Ramos (cell line): ENCODE data around the gene HAPLN3.

Source experiments
- in situ Hi-C: fragments of 300-500 bp; cut with MboI; formaldehyde crosslinking; loops from one replicate; pipeline ENCODE4 v1.14.3; 2022; ENCODE audit warnings: low sequenced_read_pairs; ENCODE audit not compliant: unreplicated experiment

Gene HAPLN3

DNA sequence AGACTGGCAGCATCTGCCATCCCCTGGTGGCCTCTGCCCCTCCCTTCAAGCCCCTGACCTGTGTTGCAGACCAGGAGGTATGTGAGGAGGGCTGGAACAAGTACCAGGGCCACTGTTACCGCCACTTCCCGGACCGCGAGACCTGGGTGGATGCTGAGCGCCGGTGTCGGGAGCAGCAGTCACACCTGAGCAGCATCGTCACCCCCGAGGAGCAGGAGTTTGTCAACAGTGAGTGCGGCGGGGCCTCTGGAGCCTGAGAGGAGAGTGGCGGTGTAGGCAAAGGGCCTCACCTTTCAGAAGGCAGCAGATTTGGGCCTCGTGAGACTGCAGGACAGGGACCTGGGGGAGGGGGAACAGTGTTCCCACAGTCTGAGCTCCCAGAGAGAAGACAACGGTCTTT lies 24.0 kb downstream of the HAPLN3 start:
- in situ Hi-C loops: no loop called here

DNA sequence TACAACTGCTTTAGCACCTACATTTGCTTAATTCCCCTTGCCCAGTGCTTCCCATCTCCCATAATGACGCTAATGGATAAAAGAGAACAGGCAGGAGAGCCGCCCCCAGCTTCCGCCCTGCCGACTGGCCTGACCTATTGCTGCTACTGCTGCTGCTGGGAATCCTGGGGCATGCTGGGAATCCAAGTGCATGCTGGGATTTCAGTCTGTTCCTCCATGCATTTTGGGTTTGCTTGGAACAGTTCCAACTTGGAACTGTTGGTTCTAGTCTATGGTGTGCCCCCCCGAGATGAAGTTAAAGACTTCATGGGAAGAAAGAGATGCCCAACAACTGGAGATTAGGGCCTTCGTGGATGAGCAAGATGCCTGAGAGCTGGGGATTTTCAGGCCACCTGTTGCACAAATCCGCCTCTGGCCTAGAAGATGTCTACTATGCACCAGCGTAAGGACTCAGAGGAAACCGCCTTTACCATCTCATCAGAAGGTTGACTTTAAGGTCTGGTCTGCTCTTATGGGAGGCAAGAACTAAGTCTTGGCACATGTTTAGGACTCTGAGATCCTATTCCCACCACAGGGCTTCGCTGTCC lies 29.0 kb downstream of the HAPLN3 start:
- in situ Hi-C loops: no loop called here

DNA sequence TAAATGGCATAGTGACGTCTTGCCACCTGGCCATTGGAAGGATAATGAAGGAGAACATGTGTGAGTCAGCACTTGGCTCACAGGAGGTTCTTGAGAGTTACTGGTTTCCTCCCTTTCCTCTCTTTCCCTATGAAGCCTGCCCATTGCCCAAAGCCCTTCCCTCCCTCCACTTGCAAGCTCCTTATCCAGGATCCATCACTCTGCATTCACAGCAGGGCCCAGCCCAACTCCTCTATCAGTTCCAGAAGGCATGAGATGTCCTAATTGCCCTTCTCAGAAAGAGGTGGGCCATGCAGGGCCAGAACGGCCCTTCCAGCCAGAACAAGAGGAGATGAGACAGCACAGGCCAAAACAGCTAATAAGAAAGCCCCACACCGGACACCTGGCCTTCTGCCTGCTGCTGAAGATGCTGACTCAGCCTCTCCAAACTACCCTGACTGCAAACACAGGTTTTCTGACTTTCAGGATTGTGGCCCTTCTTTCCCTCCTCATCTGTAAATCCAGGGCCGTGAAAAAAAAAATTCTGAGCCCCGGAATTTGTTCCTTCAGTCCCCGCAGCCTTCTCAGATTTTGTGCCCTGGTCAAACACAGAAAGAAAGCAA lies 29.7 kb downstream of the HAPLN3 start:
- in situ Hi-C loops: no loop called here

DNA sequence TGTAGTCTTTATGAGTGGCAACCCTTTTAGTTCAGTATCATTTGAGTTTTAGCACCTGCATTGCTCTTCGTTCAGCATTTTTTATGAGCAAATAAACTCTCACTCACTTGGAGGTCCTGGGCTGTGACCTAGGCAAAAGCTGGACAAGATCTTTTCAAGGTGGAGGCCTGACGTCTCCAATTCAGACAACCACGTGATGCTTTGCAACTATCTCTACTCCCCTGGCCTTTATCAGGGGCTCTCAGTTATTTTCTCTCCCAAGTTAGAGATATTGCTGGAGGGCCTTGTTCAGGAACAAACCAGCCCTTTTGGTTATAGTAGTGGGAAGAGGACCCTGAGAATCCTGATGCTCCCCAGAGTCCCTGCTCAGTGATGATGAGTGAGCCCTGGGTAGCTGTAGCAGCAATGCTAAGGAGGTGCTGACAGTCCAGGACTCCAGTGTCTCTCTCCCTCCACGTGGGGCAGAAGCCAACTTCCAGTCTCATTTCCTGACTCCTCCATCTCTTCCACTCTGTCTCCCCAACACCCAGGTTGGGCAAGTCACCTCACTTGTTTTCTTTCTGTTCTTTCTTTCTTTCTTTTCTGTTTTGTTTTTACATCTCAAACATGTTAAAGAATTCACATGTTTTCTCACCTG lies 30.4 kb downstream of the HAPLN3 start:
- in situ Hi-C loops: no loop called here

DNA sequence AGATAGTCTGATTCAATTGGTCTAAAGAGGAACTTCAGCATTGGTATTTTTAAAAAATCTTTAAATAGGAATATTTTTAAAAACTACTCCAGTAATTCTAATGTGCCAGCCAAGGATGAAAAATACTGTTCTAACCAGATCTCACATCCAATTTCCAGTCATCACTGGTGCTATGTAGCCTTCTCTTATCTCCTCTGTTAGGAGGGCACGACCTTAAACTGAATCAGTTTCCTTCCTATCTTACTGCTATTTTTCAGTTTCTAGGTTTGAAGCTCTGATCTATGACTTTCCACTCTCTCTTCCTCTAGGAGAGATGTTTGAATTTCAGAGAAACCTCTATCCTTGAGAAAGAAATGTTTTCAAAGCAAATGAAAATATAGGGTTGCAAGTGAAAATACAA lies 31.9 kb downstream of the HAPLN3 start:
- in situ Hi-C loops: no loop called here

DNA sequence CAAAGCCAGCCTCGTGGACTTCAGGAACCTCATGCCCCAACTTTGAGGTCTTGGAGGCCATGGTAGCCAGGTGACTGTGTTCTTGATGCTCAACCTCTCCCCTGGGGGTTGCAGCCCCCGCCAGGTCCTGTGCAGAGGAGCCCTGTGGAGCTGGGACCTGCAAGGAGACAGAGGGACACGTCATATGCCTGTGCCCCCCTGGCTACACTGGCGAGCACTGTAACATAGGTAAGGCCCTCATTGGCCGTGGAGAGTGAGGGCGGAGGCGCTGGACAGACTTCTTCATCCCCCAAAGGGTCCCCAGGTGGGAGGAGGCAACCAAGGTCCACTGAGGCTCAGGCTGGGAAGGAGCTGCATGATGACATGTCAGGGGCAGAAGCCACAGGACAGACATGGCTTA lies 35.1 kb downstream of the HAPLN3 start:
- in situ Hi-C loops: no loop called here

DNA sequence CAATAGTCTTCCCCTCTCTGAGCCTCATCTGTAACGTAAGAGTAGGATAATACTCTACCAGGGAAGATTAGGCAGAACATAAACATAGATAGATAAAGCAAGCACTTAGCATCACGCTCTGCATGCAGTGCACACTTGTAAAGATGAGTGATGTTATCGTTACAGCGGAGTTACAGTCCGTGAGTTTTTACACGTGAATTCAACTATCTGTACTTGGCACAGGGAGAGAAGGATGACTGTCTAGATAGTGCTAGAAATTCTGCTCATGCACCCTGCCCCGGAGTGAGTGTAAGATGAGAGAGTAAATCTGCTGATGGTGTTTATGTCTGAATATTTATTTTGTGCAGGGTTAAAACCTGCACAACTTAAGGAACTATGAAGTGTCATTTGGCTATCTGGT lies 35.8 kb downstream of the HAPLN3 start:
- in situ Hi-C loops: no loop called here

DNA sequence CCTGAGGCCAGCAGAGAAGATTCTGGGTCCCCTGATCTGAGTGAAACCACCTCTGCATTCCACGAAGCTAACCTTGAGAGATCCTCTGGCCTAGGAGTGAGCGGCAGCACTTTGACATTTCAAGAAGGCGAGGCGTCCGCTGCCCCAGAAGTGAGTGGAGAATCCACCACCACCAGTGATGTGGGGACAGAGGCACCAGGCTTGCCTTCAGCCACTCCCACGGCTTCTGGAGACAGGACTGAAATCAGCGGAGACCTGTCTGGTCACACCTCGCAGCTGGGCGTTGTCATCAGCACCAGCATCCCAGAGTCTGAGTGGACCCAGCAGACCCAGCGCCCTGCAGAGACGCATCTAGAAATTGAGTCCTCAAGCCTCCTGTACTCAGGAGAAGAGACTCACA lies 36.4 kb downstream of the HAPLN3 start:
- in situ Hi-C loops: no loop called here

DNA sequence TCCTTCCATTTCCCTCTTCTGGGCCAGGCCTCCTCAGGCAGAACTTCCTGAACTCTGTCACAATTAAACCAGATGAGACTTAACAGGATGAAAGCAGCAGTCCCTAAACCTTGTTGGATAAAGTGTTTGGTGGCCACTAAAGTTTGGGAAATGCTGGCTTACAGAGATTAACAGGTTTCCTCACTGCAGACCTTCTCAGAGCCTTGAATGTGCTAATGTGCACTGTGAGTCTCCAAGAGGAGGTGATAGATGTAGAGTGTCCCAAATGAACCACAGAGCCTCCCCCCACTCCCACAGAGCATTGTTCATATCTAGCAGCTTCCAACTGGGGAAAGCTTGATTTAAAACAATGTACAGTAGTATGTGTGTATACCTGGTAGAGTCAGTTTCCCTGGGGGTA lies 42.9 kb downstream of the HAPLN3 start:
- in situ Hi-C loops: no loop called here

DNA sequence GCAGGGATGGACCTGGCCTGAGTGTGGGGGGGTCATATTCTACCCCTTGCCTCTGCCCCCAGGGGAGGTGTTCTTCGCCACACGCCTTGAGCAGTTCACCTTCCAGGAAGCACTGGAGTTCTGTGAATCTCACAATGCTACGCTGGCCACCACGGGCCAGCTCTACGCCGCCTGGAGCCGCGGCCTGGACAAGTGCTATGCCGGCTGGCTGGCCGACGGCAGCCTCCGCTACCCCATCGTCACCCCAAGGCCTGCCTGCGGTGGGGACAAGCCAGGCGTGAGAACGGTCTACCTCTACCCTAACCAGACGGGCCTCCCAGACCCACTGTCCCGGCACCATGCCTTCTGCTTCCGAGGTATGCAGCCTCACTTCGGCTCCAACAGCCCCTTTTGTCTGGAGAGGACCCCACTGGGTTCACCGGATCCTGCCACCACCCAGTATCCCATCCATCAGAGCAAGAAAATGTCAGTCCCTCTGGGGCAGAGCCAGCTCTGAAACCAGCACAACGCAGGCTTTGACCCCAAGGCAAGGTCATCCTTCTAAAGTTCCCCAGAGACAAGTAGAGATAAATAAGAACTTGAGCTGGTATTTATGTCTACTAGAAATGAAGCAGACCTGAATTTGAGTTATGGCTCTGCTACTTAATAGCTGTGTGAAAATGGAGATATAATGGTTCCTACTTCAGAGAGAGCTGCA lies 45.8 kb downstream of the HAPLN3 start:
- in situ Hi-C loops: no loop called here

DNA sequence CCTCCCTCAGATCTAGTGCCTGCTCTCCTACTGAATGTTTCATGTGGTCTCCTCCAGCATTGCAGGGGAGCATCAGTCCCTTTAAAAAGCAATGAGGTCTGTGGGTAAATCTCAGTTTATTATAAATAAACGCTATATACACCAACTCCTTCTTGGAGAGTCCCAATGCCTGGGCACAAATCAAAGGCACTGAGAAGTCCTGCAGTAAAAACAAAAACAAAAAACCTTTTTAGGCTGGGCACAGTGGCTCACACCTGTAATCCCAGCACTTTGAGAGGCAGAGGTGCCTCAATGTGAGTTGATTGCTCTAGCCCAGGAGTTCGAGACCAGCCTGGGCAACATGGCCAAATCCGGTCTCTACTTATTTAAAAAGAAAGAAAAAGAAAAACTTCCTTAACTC lies 47.1 kb downstream of the HAPLN3 start:
- in situ Hi-C loops: no loop called here

DNA sequence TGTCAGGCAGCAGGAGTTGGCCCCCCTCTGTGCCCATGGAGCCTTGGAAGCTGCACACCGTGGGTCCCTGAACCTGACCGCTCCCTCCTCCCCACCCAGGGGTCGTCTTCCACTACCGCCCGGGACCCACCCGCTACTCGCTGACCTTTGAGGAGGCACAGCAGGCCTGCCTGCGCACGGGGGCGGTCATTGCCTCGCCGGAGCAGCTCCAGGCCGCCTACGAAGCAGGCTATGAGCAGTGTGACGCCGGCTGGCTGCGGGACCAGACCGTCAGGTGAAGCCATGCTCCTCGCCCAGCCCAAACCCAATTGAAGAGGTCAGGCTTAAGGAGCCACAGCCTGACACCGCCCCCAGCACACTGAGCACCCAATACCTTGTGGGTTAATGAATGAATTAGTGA lies 48.2 kb downstream of the HAPLN3 start:
- in situ Hi-C loops: no loop called here

DNA sequence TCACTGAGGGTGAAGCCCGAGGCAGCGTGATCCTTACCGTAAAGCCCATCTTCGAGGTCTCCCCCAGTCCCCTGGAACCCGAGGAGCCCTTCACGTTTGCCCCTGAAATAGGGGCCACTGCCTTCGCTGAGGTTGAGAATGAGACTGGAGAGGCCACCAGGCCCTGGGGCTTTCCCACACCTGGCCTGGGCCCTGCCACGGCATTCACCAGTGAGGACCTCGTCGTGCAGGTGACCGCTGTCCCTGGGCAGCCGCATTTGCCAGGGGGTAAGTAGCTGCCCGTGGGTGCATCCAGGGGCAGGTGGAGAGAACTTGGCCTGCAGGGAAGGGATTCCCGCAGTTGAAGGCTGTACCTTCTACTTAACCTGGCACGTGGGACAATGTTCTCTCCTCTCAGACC lies 49.7 kb downstream of the HAPLN3 start:
- in situ Hi-C loops: no loop called here

DNA sequence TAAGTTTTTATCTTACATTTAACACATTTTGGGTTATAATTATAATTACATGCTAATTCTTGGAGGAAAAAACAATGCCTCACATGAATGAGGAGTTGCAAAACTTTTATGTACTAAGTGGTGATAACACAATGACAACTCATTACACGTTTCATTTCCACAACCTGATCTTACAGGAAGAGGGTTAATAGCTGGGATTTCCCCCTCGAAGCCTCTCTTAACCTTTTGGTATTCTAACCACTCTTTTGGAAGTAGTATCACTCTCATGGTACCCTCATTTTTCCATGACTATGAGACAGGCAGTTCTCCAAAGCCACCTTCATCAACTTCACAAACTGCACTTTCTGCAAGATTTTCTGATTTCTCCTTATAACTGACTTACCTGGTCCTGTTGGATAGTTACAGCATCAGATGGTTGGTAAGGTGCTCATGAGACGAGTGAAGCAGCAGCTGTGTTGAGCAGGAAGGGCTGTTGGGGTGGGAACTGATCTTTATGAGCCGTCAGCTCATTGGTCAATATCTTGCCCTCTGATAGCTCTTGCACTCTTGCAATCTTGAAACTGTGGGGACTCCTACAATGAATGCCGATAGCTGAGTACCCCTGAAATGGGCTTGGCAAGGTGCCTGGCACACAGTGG lies 50.5 kb downstream of the HAPLN3 start:
- in situ Hi-C loops: no loop called here

DNA sequence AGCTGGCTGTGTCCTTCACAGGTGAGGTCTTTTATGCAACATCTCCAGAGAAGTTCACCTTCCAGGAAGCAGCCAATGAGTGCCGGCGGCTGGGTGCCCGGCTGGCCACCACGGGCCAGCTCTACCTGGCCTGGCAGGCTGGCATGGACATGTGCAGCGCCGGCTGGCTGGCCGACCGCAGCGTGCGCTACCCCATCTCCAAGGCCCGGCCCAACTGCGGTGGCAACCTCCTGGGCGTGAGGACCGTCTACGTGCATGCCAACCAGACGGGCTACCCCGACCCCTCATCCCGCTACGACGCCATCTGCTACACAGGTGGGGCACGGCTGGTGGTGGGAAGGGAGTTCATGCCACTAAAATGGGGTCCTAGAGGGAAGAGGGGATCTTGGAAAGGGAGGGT lies 52.0 kb downstream of the HAPLN3 start:
- in situ Hi-C loops: no loop called here

DNA sequence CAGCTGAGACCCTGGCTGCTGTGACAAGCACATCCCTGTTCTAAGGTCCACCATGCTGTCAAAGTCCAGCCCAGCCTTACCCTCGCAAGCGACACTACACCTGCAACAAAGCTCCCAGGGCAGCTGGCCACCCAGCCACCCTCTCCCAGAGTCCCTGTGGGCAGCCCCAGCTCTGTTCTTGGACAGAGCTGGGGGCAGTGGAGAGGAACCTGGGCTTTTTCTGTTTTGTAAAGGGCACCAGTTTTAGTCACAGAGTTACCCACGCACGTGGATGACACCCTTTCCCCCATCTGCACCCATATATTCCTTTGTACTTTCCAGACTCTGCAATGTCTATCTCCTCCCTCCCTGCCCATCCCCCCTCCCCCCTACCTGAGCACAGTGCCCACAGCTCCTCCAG lies 53.2 kb downstream of the HAPLN3 start:
- in situ Hi-C loops: no loop called here

DNA sequence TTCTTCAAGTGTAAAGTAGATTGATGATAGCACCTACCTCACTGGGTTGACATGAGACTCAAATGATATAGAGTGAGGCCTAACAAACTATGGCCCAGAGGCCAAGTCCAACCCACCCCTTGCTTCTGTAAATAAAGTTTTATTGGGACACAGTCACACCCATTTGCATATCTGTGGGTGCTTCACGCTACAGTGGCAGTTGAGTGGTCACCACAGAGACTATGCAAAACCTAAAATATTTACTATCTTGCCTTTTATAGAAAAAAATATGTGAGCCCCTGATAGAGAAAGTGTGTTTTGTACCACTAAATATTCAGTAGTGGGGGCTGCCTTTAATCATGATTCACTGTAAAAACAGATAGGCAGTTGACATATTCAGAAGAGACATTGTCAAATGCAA lies 54.1 kb downstream of the HAPLN3 start:
- in situ Hi-C loops: no loop called here

DNA sequence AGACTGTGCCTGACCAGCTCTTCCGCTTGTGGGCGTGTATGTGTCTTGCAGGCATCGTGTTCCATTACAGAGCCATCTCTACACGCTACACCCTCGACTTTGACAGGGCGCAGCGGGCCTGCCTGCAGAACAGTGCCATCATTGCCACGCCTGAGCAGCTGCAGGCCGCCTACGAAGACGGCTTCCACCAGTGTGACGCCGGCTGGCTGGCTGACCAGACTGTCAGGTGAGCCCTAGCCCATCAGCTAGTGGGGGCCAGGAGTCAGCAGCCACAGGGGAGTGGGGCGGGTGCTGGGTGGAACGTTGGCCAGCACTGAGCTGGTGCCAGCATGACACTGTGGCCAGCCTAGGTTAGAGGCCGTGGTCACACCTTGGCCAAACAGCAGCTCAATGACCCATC lies 55.4 kb downstream of the HAPLN3 start:
- in situ Hi-C loops: no loop called here

DNA sequence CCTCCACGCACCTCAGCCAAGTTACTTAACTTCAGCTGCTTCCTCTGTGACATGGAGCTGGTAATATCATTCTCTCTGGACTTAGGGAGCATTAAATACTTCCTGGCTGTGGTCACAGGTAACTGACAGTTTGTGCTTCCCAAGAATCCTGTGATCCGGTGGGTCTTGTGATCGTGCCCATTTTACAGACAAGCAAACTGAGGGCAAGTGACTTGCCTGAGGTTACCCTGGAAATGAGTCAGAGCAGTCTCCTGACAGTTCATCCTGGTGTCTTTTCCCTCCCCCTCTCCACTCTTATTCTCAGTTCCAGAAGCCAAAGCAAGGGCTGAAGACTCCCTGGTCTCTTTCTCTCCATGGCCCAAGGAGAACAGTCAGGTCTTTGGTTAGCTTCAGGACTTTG lies 56.2 kb downstream of the HAPLN3 start:
- in situ Hi-C loops: no loop called here

DNA sequence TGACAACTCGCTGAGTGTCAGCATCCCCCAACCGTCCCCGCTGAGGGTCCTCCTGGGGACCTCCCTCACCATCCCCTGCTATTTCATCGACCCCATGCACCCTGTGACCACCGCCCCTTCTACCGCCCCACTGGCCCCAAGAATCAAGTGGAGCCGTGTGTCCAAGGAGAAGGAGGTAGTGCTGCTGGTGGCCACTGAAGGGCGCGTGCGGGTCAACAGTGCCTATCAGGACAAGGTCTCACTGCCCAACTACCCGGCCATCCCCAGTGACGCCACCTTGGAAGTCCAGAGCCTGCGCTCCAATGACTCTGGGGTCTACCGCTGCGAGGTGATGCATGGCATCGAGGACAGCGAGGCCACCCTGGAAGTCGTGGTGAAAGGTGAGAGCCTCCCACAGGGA lies 56.7 kb downstream of the HAPLN3 start:
- in situ Hi-C loops: no loop called here

DNA sequence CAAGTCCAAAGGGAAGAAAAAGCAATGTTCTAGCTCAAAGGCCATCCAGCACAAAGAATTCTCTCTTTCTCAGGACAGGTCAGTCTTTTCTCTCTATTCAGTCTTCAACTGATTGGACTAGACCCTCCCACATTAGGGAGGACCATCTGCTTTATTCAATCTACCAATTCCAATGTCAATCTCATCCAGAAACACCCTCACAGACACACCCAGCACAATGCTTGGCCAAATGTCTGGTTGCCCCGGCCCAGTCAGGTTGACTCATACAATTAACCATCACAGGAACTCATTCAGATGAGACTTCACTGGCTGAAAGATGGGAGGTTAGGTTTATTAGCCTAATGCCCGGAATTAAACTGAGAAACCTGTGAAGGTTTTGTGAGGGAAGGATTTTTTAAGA lies 59.7 kb downstream of the HAPLN3 start:
- in situ Hi-C loops: no loop called here
